GM21367 (cell line): ENCODE results near the gene PLEKHG4.

Experiments
- ATAC-seq: cut with Tn5 transposase; IDR thresholded peaks from one replicate; pipeline ENCODE4 v1.9.1; 2021; ENCODE audit not compliant: unreplicated experiment

Gene PLEKHG4

GRCh38 chr16:67244387-67245185 lies 34.7 kb upstream of the PLEKHG4 start:
- ATAC-seq = peak; percentile 47

GRCh38 chr16:67245186-67245585 lies 34.1 kb upstream of the PLEKHG4 start:
- ATAC-seq = no peak

- ATAC-seq = no peak
These were observed 33.7 kb upstream of the PLEKHG4 start for GRCh38 chr16:67245674-67246080.

GRCh38 chr16:67246081-67246755 lies 33.1 kb upstream of the PLEKHG4 start:
- ATAC-seq = peak; percentile 16

GRCh38 chr16:67246756-67247191 lies 32.6 kb upstream of the PLEKHG4 start:
- ATAC-seq = peak; percentile 4

- ATAC-seq = peak; percentile 35
These were observed 31.9 kb upstream of the PLEKHG4 start, which contains the start of gene FHOD1 for GRCh38 chr16:67247192-67248072. TSS of gene FHOD1 (minus strand) at chr16:67247481. CDS start at chr16:67247410, 71 bp downstream.

- ATAC-seq = no peak
These were observed 31.3 kb upstream of the PLEKHG4 start for GRCh38 chr16:67248073-67248400.

- no peak for ATAC-seq
These were observed 30.7 kb upstream of the PLEKHG4 start, which contains the start of gene SLC9A5 for GRCh38 chr16:67248401-67249177. TSS of gene SLC9A5 (plus strand) at chr16:67248979. CDS start at chr16:67249015, 36 bp downstream.

GRCh38 chr16:67249178-67250044 lies 29.9 kb upstream of the PLEKHG4 start:
- ATAC-seq = no peak

GRCh38 chr16:67250045-67250327 lies 29.3 kb upstream of the PLEKHG4 start:
- ATAC-seq = no peak

GRCh38 chr16:67252609-67253497 lies 26.5 kb upstream of the PLEKHG4 start:
- ATAC-seq = no peak

- ATAC-seq = no peak
These were observed 24.4 kb upstream of the PLEKHG4 start for GRCh38 chr16:67254801-67255552.

- no peak for ATAC-seq
These were observed 23.6 kb upstream of the PLEKHG4 start for GRCh38 chr16:67255553-67256221.

GRCh38 chr16:67256701-67257230 lies 22.6 kb upstream of the PLEKHG4 start:
- ATAC-seq = no peak

- no peak for ATAC-seq
These were observed 21.7 kb upstream of the PLEKHG4 start for GRCh38 chr16:67257486-67258160.

- ATAC-seq = no peak
These were observed 21.0 kb upstream of the PLEKHG4 start for GRCh38 chr16:67258161-67258835.
